ENCODE measurements around the gene XAB2.
"Not testable (repeated sequence)": the region's sequence is repeated elsewhere in the genome, so short reads cannot be mapped to it uniquely, and the experiment has no call there.

XAB2 gene

DNA sequence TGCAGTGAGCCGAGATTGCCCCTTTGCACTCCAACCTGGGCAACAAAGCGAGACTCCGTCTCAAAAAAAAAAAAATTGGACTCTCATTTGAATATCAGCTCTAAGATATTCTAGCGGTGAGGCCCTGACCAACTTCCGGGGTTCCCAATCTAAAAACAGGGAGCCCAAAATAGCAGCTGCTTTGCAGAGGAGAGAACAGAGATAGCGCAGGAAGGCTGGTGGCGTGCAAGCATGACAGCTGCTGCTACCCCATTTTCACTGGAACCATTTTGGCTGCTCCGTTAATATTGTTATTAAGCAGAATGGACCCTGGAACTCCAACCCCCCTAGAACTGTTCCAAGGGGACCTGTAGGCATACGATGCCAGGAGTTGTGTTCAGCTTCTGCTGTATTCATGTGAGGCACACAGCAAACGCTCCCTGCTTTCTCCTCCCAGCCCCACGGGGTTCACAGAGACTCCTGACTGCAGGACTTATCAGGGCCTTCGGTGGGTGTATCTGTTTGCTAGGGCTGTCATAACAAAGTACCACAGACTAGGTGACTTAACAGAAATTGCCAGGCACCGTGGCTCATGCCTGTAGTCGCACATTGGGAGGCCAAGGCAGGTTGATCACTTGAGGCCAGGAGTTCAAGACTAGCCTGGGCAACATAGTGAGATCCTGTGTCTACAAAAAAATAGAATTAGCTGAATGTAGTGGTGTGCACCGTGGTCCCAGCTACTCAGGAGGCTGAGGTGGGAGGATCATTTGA, 19.1 kb upstream of the XAB2 start:
- no peak for DNase-seq

DNA sequence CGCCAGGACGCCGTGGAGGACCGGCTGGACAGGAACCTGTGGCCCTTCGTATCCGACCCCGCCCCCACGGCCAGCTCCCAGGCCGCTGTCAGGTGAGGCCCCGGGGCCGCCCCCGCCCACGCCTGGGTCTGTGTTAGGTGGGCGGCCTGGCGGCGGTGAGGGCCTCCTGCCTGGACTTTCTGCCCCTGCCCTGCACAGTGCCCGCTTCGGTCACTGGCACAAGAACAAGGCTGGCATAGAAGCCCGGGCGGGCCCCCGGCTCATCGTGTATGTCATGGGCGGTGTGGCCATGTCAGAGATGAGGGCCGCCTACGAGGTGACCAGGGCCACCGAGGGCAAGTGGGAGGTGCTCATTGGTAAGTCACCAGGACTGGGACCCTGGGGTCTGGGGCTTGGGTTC, 17.8 kb upstream of the XAB2 start:
- DNase-seq, result no peak

DNA sequence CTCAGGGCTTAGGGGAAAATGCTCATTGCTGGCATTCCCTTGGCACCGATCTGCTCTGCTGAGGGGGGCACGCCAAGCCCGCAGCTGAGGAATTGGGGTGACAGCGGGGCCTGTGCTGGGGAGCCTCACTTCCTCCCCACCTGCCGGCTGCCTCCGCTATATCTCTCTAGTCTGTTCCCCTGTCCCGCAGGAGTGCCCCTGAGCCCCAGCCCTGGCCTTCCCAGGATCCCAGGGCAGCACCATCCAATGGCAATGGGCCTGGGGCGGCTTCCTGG, 17.0 kb upstream of the XAB2 start:
- DNase-seq, result no peak

DNA sequence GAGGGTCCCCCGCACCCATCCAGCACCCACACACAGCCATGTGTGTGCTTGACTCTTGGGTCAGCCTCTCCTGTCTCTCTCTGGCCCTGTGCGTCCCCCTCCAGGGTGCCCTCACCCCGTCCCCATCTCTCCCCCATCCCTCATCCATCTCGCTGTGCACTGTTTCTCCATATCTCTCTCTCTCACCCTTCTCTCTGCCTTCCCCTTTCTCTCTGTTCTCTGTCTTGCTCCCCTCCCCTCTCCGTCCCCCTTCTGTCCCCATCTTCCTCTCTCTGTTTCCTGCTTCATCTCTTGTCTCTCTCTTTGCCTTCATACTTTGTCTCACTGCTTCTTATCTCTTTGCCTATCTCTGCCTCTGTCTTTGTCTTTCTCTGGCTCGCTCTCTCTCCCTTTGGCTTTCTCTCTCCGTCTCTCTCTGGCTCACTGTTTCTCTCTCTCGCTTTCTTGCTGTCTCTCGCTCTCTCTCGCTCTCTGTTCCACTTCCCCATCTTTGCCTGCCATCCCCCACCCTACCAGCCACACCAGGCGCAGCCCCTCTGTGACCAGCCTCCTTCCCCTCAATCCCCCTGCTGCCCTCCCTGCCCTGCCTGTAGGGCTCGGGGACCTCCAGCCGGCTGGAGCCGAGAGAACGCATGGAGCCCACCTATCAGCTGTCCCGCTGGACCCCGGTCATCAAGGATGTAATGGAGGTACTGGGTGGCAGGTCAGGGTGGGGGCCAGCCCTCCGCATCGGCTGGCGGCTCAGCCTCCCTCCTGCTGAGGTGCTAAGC, 16.5 kb upstream of the XAB2 start:
- no peak for DNase-seq

- no peak for DNase-seq
These were observed 15.8 kb upstream of the XAB2 start for GRCh38 chr19:7645163-7645562.

DNA sequence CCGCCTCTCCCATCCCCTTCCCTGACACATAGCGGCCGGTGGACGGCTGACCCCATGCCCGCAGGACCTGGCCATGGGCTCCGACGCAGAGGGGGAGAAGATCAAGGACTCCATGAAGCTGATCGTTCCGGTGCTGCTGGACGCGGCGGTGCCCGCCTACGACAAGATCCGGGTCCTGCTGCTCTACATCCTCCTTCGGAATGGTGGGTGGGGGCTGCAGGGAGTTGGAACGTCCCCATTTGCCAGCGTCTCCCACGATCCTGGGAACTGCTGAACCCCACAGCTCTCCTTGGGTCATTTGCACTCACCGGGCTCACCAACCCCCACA, 15.2 kb upstream of the XAB2 start:
- DNase-seq, result no peak

GRCh38 chr19:7643629-7644549, 14.5 kb upstream of the XAB2 start:
- not testable (repeated sequence) for DNase-seq

DNA sequence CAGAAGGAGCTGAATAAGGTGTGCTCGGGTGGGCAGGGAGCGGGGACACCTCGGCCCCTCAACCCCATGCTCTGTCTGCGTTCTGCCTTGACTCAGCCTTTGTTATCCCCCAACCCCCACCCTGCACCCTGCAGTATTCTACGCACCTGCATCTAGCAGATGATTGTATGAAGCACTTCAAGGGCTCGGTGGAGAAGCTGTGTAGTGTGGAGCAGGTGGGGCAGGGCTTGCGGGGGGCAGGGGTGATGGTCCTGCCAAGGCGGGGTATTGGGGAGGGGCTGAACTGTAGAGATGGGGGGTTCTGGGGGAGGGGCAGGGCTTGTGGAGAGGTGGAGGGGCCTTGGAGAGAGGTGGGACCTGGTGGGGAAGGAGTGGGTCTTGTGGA, 13.7 kb upstream of the XAB2 start:
- no peak for DNase-seq

DNA sequence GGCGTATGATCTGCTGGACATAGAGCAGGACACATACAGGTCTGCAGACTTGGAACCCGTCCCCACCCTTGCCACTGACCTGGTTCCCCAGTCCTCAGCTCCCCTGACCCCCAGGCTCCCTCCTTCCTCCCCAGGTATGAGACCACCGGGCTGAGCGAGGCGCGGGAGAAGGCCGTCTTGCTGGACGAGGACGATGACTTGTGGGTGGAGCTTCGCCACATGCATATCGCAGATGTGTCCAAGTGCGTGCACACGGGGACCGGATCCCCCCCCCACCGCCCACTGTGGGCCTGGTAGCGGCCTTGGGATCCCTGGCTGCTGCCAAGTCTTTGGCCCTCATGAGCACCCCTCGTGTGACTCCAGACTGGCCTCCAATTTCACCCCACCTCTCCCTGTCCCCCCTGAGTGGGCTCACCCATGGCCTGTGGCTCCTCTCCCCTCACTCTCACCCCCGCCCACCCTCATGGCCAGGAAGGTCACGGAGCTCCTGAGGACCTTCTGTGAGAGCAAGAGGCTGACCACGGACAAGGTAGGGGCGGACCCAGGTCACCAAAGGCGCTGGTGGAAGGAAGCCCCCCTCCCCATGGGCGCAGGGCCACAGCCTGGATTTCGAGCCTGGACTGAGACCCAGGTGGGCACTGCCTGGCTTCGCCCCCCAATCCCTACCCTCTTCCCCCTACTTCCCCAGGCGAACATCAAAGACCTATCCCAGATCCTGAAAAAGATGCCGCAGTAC, 13.1 kb upstream of the XAB2 start:
- DNase-seq, result no peak

DNA sequence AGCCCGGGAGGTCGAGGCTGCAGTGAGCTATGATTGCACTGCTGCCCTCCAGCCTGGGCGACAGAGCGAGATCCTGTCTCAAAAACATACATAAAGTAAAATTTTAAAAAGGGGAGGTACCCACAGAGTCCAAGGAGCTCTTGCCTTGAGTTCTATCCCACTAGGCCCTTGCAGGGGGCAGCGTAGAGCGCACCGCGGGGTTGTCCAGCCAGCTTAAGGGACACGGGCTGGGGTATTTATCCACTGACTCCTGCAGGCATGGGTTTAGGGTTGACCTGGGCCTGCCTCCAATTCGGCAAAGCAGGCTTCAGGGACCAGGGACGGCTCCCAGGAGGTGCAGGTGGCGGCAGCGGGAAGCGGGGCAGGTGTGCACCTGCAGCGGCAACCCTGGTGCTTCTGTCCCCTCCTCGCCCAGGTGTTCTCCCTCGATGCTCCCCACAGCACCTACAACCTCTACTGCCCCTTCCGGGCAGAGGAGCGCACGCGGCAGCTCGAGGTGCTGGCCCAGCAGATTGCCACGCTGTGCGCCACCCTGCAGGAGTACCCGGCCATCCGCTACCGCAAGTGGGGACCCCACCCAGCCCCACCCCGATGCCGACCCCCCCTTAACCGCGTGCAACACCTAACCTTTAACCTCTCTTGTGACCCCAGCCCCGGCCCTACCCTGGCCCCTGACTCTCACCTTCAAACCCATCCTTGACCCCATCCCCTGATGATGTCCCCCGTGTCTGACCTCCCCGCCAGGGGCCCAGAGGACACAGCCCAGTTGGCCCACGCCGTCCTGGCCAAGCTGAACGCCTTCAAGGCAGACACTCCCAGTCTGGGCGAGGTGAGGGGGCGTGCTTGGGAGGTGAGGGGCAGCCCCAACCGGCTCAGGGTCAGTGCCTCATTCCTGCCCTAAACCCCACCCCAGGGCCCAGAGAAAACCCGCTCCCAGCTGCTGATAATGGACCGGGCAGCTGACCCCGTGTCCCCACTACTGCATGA, 12.2 kb upstream of the XAB2 start:
- no peak for DNase-seq

DNA sequence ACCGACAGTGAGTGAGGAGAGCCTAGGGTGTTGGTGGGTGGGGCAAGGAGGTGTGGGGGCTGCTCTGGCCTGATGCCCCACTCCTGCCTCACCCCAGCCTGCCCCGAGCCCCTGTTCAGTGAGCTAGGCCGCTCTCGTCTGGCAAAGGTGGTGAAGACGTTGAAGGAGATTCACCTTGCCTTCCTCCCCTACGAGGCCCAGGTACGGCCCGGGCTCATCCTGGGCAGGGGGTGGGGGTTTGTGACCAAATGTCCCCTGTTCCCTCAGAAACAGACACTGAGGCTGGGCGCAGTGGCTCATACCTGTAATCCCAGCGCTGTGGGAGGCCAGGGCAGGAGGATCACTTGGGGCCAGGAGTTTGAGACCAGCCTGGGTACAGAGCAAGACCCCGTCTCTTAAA, 11.5 kb upstream of the XAB2 start:
- no peak for DNase-seq

DNA sequence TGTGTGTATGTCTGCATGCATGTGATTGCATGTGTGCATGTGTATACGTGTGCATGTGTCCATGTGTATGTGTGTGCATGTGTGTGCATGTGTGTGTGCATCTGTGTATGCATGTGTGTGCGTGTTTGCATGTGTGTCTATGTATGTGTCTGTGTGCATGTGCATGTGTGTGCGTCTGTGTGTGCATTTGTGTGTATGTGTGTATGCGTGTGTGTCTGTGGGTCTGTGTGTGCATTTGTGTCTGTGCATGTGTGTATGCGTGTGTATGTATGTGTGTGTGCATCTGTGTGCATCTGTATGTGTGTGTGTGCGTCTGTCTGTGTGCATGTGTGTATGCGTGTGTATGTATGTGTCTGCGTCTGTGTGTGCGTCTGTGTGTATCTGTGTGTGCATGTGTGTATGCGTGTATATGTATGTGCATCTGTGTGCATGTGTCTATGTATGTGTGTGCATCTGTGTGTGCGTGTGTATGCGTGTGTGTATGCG, 10.6 kb upstream of the XAB2 start:
- DNase-seq, result no peak

GRCh38 chr19:7638802-7639465, 9.6 kb upstream of the XAB2 start:
- no peak for DNase-seq

GRCh38 chr19:7637374-7638256, 8.3 kb upstream of the XAB2 start:
- DNase-seq, result peak in 2 of 3 experiments; percentile 36 to 38

DNA sequence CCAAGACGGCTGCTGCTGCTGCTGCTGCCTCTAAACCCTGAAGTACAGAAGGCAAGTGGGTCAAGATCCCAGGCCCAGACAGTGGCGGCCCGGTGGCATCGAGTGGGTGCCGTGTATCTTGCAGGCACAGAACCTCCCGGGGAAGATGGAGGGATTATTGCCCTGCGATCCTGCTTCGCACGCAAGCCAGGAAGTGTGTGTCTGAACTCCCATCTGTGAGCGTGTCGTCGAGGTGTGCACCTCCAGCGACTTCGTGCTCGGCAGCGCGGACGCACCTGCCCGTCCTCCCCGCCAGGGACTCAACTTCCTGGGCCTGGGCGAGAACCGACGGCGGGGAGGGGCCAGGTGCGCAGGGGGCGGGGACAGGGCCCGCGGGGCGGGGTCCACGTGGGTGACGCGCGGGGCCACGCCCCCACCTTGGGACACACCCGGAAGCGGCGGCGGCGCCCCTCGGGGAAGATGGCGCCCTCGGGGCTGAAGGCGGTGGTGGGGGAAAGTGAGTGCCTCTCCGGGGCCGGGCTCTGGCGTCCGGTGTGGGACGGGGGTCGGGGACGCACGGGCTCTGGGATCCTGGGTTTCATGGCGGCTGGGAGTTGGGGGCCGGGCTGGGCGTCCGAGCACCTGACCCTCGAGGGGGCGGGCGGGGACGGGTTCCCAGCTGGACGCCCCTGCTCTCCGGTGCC, 7.5 kb upstream of the XAB2 start, which contains the start of gene STXBP2:
STXBP2 (plus strand) TSS at position 420 of the 683 bp plus-strand sequence; CDS start at position 460, 40 bp downstream.
- peak; percentile 82 to 83 (median 82) for DNase-seq

DNA sequence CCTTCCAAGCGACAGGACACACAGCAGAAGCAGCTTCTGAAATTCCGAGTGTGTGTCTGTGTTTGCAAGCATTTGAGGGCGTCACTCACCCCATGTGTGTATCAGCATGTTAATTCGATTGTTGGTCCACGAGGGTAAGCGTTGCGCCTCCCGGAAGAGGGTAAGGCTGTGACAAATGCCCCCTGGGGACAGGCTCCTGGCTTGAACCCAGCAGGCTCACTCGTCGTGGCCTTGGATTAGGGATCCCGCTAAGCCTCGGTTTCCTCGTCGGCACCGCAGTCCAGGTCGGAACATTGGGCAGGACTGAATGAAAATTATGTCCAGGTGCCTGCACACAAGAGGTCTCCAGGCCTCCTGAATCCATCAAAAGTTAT, 7.0 kb upstream of the XAB2 start:
- peak in 1 of 3 experiments; percentile 45 for DNase-seq

GRCh38 chr19:7635670-7636069, 6.3 kb upstream of the XAB2 start:
- DNase-seq, result no peak

- DNase-seq, result no peak
These were observed 4.4 kb upstream of the XAB2 start, which contains the start of gene PCP2 for GRCh38 chr19:7633698-7634097. Gene PCP2 (minus strand): TSS chr19:7633719. CDS start chr19:7633457, 262 bp downstream.
